Stimulated activated CD8-positive, alpha-beta memory T cell treated with anti-CD3 and anti-CD28 coated beads, Interleukin-12 subunit alpha, Interleukin-12 subunit beta, amount 100 ng/mL, for 1 hour (primary cell): ENCODE data around the gene RBKS.

Experiments used
- DNase-seq: peaks from one replicate; pipeline ENCODE4 v3.0.0-alpha.2; 2020; ENCODE audit warnings: low read depth

RBKS gene

GRCh38 chr2:27830656-27831055, 59.5 kb downstream of the RBKS start:
- DNase-seq = no peak

GRCh38 chr2:27829791-27830190, 60.4 kb downstream of the RBKS start:
- DNase-seq = no peak

- DNase-seq = no peak
These were observed 61.9 kb downstream of the RBKS start for GRCh38 chr2:27828305-27828704.

- DNase-seq = no peak
These were observed 65.8 kb downstream of the RBKS start for GRCh38 chr2:27824401-27824800.

GRCh38 chr2:27823569-27823968, 66.6 kb downstream of the RBKS start:
- DNase-seq = no peak

- DNase-seq = no peak
These were observed 67.1 kb downstream of the RBKS start for GRCh38 chr2:27823135-27823534.

- no peak for DNase-seq
These were observed 68.1 kb downstream of the RBKS start for GRCh38 chr2:27822049-27822448.

- DNase-seq = no peak
These were observed 74.2 kb downstream of the RBKS start for GRCh38 chr2:27815860-27816438.

- DNase-seq = no peak
These were observed 75.4 kb downstream of the RBKS start for GRCh38 chr2:27814758-27815157.

- no peak for DNase-seq
These were observed 78.4 kb downstream of the RBKS start for GRCh38 chr2:27811768-27812167.

- no peak for DNase-seq
These were observed 79.7 kb downstream of the RBKS start for GRCh38 chr2:27810455-27810854.

- no peak for DNase-seq
These were observed 80.4 kb downstream of the RBKS start for GRCh38 chr2:27809761-27810241.

- no peak for DNase-seq
These were observed 81.2 kb downstream of the RBKS start for GRCh38 chr2:27808984-27809383.

GRCh38 chr2:27808418-27808817, 81.8 kb downstream of the RBKS start:
- DNase-seq = no peak

- DNase-seq = no peak
These were observed 82.7 kb downstream of the RBKS start for GRCh38 chr2:27807476-27807875.

- DNase-seq = no peak
These were observed 83.7 kb downstream of the RBKS start for GRCh38 chr2:27806311-27807059.

- no peak for DNase-seq
These were observed 85.0 kb downstream of the RBKS start for GRCh38 chr2:27805180-27805579.

GRCh38 chr2:27804146-27804545, 86.0 kb downstream of the RBKS start:
- DNase-seq = no peak

- no peak for DNase-seq
These were observed 87.1 kb downstream of the RBKS start for GRCh38 chr2:27803046-27803445.

- no peak for DNase-seq
These were observed 87.6 kb downstream of the RBKS start for GRCh38 chr2:27802547-27802946.

GRCh38 chr2:27800856-27801255, 89.3 kb downstream of the RBKS start:
- no peak for DNase-seq

- DNase-seq = no peak
These were observed 90.6 kb downstream of the RBKS start for GRCh38 chr2:27799646-27800010.

- no peak for DNase-seq
These were observed 91.1 kb downstream of the RBKS start for GRCh38 chr2:27798948-27799645.
